ENCODE data around the gene LPGAT1.

LPGAT1 gene

GRCh38 chr1:211828584-211829342 lies 1.8 kb downstream of the LPGAT1 start:
- DNase-seq, result no peak

- DNase-seq, result no peak
Measured at GRCh38 chr1:211827051-211827450, 3.5 kb downstream of the LPGAT1 start.

GRCh38 chr1:211825980-211826379 lies 4.6 kb downstream of the LPGAT1 start:
- no peak for DNase-seq

GRCh38 chr1:211822677-211823407 lies 7.7 kb downstream of the LPGAT1 start:
- no peak for DNase-seq

GRCh38 chr1:211816586-211816985 lies 14.0 kb downstream of the LPGAT1 start:
- no peak for DNase-seq

GRCh38 chr1:211814313-211814712 lies 16.2 kb downstream of the LPGAT1 start:
- no peak for DNase-seq

- no peak for DNase-seq
Measured at GRCh38 chr1:211813590-211813989, 17.0 kb downstream of the LPGAT1 start.

GRCh38 chr1:211812584-211812983 lies 18.0 kb downstream of the LPGAT1 start:
- DNase-seq, result no peak

GRCh38 chr1:211811848-211812247 lies 18.7 kb downstream of the LPGAT1 start:
- DNase-seq, result no peak

- no peak for DNase-seq
Measured at GRCh38 chr1:211811126-211811525, 19.4 kb downstream of the LPGAT1 start.

- no peak for DNase-seq
Measured at GRCh38 chr1:211808475-211808874, 22.1 kb downstream of the LPGAT1 start.

GRCh38 chr1:211804915-211805314 lies 25.6 kb downstream of the LPGAT1 start:
- DNase-seq, result no peak

GRCh38 chr1:211800925-211801607 lies 29.5 kb downstream of the LPGAT1 start:
- DNase-seq, result no peak

GRCh38 chr1:211797994-211798393 lies 32.6 kb downstream of the LPGAT1 start:
- DNase-seq, result no peak

- DNase-seq, result no peak
Measured at GRCh38 chr1:211791979-211792378, 38.6 kb downstream of the LPGAT1 start.

- DNase-seq, result no peak
Measured at GRCh38 chr1:211789641-211790464, 40.7 kb downstream of the LPGAT1 start.

- no peak for DNase-seq
Measured at GRCh38 chr1:211788626-211789025, 41.9 kb downstream of the LPGAT1 start.

- DNase-seq, result no peak
Measured at GRCh38 chr1:211783897-211784296, 46.7 kb downstream of the LPGAT1 start.

GRCh38 chr1:211783266-211783665 lies 47.3 kb downstream of the LPGAT1 start:
- DNase-seq, result no peak

- no peak for DNase-seq
Measured at GRCh38 chr1:211781260-211781659, 49.3 kb downstream of the LPGAT1 start.

- DNase-seq, result no peak
Measured at GRCh38 chr1:211775170-211775569, 55.4 kb downstream of the LPGAT1 start.

GRCh38 chr1:211764701-211765100 lies 65.9 kb downstream of the LPGAT1 start:
- no peak for DNase-seq

GRCh38 chr1:211762206-211762605 lies 68.4 kb downstream of the LPGAT1 start:
- DNase-seq, result no peak

All from retina (tissue), 1 donor.